NCI-H2196 treated with DMSO at 0.1 percent for 48 hours (cell line): ENCODE data around the gene NDC1.

Experiments
- DNase-seq: peaks from one replicate; lab custom pipeline; 2025; ENCODE audit not compliant: unreplicated experiment; lab: John Stamatoyannopoulos, UW

NDC1 gene

DNA sequence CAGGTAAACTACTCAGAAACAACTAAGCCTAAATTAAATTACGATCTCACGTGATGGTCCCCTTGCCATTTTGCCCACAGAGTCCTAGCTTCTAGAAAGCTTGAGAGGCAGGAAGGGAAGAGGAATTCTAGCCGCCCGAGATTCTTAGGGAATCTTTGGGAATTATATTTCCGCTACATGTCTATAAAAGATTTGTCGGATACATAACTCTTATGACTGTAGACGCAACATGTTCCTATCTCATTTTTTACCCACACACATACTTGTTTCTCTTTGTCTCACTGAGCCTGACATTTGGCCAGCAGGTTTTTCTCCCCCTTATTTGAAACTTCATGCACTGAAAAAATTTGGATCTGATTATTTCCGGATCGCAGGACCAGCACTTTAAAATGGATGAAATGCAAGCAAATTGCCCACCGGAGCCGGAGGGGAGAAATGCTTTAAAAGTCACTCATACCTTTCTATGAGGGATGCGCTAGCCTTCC, 104.6 kb downstream of the NDC1 start:
- DNase-seq = no peak

- DNase-seq = no peak
Measured at GRCh38 chr1:53732912-53733317, 105.2 kb downstream of the NDC1 start.

DNA sequence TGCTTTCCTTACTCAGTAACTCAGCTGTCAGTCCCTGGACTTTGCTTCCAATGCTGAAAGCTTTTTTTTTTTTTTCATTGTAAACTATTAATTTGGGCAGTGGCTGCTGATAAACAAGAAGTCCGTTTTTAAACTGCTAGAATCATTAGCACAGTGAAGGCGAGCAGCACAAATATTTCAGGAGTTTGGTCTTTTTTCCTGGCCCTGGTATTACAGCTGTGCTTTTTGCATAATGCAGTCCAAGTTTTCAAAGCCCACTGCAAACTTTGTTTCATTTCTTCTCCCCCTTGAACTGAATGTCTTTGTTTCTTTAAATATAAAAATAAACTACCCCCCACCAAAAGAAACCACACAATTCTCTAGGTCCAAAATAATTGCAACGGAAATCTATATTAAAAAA, 105.7 kb downstream of the NDC1 start:
- DNase-seq = no peak

DNA sequence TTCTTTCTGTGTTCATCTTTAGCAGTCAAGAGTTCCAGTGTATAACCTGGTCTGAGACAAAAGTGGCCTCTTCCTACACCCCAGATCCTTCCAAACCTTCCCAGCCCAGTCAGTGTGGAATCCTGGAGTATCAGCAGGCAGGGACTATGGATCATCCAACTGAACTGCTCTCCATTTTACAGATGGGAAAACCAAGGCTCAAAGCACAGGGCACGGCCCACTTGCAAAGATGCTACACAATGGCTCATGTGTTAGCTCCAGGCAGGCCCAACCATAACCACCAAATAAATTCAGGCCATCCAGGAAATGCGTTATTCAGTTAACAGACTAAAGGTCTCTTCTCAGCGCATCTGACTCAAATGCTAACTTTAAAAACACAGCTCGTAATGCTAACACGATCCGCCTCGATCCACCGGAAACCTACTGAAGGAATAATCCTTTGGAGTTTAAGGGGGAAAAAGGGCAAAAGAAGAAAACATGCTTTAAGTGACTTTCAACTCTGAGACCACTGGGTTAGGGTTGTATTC, 106.3 kb downstream of the NDC1 start:
- DNase-seq = no peak

DNA sequence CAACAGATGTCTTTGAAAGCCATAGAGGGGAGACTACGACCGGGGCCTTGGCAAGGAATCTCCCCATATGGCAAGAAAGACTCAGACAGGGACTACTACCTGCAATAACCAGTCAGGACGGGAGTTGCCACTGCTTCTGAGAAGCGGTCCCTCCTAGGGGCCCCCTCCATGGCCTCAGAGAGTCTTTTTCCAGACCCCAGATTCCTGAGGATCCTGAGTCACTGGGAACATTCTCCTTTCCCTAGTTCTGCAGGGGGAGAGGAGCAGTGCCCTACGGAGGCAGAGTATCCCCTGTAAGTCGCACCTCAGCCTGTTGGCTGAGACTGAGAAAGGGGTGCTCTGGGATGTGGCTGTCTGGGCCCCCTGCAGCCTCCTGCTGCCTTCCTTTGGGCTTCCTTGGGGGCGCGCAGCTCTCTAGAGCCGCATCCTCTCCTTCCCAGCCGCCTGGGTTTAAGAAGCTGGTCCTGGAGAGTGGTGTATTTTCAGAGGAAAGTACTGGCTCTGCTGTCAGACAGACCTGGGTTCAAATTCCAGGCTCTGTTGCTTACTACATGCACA, 107.0 kb downstream of the NDC1 start:
- DNase-seq = no peak

GRCh38 chr1:53730224-53730865, 107.8 kb downstream of the NDC1 start:
- DNase-seq = no peak

- no peak for DNase-seq
Measured at GRCh38 chr1:53729456-53730223, 108.5 kb downstream of the NDC1 start.

DNA sequence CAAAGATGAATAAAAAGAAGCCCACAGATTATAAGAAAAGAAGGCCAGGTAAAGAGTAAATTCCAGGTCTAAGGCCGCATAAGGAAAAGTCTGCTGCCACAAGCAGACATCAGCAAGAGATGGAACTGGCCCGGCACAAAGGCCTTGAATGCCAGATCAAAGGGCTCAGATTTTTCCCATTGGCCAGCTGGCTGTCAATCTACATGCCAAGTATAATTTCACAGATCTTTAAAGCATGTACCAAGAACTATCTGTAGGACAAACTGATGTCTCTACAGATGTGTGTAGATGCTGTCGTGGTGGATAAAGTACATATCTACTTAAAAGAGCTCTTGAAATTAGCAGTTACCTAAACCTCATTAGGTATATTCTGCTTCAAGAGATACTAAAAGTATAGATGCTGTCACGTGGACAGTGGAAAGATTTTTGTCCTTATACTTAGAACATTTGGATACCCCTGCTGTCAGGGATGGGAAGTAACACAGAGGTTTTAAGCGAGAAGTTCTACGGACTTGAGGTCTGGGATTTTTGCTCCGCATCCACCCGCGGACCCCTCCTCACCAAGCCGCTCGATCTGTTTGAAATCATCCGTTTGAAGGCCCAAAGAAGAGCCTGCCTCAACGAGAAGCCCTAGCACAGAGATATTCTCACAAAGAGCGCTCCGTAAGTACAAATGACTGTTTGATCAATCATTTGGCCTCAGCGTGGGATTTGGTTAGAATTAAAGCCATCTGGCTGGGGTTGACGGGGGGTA, 109.2 kb downstream of the NDC1 start:
- DNase-seq = no peak

GRCh38 chr1:53728196-53728595, 109.9 kb downstream of the NDC1 start:
- no peak for DNase-seq

- no peak for DNase-seq
Measured at GRCh38 chr1:53727461-53728092, 110.5 kb downstream of the NDC1 start.

GRCh38 chr1:53726009-53726600, 112.0 kb downstream of the NDC1 start:
- no peak for DNase-seq

DNA sequence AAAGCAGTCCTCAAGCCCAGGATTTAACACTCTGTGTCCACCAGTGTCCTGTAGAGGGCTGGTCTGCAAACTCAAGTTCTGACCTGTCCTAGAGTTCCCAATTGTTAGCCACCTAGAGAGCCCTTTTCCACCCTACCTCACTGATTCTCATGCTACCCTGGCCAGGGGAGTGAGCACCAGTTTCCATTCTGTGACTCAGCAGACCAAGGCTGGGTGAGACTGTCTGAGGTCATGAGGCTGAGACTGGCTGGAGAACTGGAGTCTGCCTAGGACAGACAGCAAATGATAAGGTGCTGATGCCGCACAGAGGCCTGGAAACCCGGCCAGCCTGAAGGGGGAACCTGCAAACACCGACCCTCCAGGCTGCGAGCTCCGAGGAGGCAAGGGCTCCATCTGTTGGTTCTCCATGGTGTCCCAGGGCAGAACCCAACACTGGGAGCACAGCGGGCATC, 112.8 kb downstream of the NDC1 start:
- DNase-seq = no peak

- no peak for DNase-seq
Measured at GRCh38 chr1:53722025-53722424, 116.1 kb downstream of the NDC1 start.

- no peak for DNase-seq
Measured at GRCh38 chr1:53721088-53721487, 117.0 kb downstream of the NDC1 start.

- DNase-seq = no peak
Measured at GRCh38 chr1:53719469-53719868, 118.6 kb downstream of the NDC1 start.

- no peak for DNase-seq
Measured at GRCh38 chr1:53718443-53718842, 119.7 kb downstream of the NDC1 start.

DNA sequence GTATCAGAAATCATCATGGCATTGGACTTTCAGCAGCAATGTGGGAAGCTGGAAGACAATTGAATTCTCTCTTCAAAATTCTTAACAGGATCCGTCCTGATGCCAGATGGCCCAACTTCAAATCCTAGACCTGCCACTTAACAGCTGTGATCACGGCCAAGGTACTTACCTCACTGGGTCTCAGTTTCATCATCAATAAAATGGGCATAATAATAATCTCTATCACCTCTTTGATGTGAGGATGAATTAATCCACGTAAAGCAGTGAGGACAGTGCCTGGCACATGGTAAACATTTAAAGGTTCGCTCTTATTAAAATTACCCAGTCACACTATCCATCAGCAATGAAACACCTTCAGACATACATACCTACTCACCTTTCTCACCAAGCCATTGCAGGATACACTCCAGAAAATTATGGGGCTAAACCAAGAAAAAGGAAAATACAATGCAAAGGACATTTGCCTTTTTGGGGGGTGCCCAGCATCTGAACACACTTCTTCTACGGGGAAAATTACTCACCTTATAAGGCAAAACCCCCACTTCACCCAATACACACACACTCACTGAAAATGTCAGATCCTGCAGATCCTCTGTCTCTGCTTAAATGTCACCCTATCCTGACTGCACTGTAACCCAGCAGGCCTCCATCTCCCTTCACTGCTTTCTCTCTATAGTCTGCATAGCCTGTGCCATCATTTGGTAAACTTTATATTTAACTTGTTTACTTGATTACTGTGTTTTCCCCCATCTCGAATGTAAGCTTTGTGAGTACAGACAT, 120.9 kb downstream of the NDC1 start:
- no peak for DNase-seq

- no peak for DNase-seq
Measured at GRCh38 chr1:53716150-53716549, 121.9 kb downstream of the NDC1 start.

DNA sequence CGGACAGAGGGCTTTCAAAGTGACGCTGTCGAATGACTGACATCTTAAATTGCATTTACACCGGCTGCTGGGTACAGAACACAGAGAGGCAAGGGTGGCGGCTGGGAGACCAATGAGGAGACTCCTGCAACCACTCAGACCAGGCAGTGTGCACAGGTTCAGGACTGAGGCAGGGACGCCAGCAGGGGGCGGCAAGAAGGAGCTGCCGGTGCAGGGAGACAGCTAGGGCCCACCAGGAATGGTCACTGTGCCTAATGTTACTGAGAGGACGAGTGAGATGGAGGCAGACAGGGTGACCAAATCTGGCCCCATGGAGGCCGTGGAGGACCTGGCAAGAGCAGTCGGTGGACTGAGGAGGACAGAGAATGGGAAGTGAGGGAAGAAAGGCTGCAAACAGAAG, 122.6 kb downstream of the NDC1 start:
- DNase-seq = no peak
